ENCODE data around the gene STK11IP. TPM values are rescaled to one million over a fixed set of nuclear protein-coding genes. Genes with fewer than 3 reads are reported as not detected.

The STK11IP gene
- total and polyA plus RNA-seq, 10 of the 15 experiments (the other 5 are each of a cell fraction or from before 2014, with no cell fraction given): 0.42 to 24.0 (median 11.4) TPM

DNA sequence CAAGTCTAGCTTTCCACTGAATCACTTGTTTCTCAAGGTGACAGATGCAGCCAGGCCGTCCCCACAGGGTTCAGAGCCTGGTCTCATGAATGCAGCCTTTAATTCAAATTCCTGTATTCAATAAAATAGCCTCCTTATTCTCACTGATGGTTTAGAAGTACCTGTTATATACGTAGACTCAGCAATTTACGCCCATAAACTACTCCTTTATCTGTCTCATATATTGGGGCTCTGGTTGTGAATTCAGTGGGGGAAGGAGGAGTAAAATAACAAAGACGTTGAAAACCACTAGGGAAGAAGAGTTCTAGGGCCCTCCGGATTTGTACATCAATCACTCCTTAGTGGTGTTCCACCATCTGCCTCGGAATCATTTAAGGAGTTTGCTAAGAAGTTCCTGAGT lies 28.0 kb upstream of the STK11IP start (continued):
- TF ChIP-seq, protein P1, sequence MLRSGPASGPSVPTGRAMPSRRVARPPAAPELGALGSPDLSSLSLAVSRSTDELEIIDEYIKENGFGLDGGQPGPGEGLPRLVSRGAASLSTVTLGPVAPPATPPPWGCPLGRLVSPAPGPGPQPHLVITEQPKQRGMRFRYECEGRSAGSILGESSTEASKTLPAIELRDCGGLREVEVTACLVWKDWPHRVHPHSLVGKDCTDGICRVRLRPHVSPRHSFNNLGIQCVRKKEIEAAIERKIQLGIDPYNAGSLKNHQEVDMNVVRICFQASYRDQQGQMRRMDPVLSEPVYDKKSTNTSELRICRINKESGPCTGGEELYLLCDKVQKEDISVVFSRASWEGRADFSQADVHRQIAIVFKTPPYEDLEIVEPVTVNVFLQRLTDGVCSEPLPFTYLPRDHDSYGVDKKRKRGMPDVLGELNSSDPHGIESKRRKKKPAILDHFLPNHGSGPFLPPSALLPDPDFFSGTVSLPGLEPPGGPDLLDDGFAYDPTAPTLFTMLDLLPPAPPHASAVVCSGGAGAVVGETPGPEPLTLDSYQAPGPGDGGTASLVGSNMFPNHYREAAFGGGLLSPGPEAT (IDR thresholded peaks at IDR 0.05; ENCODE audit: low read depth): no peak
- no peak for TF ChIP-seq STAT1 (conservative IDR thresholded peaks at IDR 0.05)
- no peak for TF ChIP-seq CEBPZ (IDR thresholded peaks at IDR 0.05; ENCODE audit: low read depth, low read length)

DNA sequence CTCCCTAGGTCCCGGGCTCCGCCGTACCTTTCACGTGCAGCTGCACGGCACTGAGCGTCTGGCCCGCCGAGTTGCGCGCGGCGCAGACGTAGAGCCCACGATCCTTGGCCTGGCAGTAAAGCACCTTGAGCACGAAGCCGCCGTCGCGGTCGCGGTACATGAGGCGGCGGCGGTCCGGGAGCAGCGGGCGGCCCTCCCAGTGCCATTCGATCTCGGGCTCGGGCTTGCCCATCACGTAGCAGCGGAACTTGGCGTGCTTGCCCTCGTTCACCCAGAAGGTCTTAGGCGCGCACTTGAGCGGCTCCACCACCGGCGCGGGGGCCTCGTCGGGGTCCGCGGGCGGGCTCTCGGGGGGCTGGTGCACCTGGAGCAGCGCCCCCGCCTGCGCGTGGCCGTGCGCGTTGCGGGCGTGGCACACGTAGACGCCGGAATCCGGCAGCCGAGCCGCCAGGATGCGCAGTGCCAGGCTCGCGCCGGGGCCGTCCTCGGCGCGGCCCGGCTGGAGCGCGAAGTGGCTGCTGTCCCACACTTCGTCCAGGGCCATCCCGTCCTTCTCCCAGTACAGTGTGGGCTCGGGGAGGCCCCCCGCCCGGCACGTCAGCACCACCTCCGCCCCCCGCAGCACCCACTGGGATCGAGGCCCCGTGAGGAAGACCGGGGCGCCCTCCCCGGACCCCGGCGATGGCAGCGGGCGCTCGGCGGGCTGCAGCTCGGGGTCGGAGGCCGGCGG lies 27.3 kb upstream of the STK11IP start:
- no peak for TF ChIP-seq POU2F2 (IDR thresholded peaks at IDR 0.05; ENCODE audit: borderline replicate concordance, low read depth, low read length)
- no peak for TF ChIP-seq CHD1 (IDR thresholded peaks at IDR 0.05; ENCODE audit: low read depth, low read length)
- no peak for TF ChIP-seq SP1 (IDR thresholded peaks at IDR 0.05; ENCODE audit: low read depth, low read length)
- no peak for TF ChIP-seq PML (IDR thresholded peaks at IDR 0.05; ENCODE audit: low read length)
- TF ChIP-seq PAX8 (IDR thresholded peaks at IDR 0.05): no peak
- TF ChIP-seq SIN3A (IDR thresholded peaks at IDR 0.05; ENCODE audit: low read depth, low read length): no peak
- TF ChIP-seq CREB1 (IDR thresholded peaks at IDR 0.05; ENCODE audit: low read depth): no peak
- Histone ChIP-seq H3K27ac (ENCODE audit: control insufficient read depth, insufficient read depth) (no peak overlapping the region), H3K36me3 (ENCODE audit: control insufficient read depth in 2 of 2, insufficient read depth in 2 of 2, low read length in 1 of 2) (no peaks in the 10 kb centered on the region), H3K4me2 (ENCODE audit: control insufficient read depth, insufficient read depth) (no peak overlapping the region), H3K9me3 (replicated peaks; ENCODE audit: control insufficient read depth, insufficient read depth, low read length) (no peaks in the 10 kb centered on the region), H4K20me1 (ENCODE audit: control insufficient read depth, insufficient read depth) (no peaks in the 10 kb centered on the region), H3K9ac (ENCODE audit: control insufficient read depth, insufficient read depth, low read length) (no peak overlapping the region), H3K4me1 (ENCODE audit: control insufficient read depth, insufficient read depth, low read length) (no peaks in the 10 kb centered on the region), H3K4me3 (no peak overlapping the region), H3K27me3 (replicated peaks in 1 of 2; ENCODE audit: control insufficient read depth in 2 of 2, insufficient read depth in 2 of 2, low read length in 1 of 2) (peaks cover 2 to 5% of the 10 kb centered on the region in 2 experiments; a peak in 3 of 4 replicates), H3K79me2 (ENCODE audit: control insufficient read depth, insufficient read depth, low read length) (no peaks in the 10 kb centered on the region), H2AFZ (ENCODE audit: control insufficient read depth, low read depth, low read length) (no peak overlapping the region)
- intact Hi-C loops (cut with micrococcal nuclease; ENCODE audit: unreplicated experiment): no loop called here
- in situ Hi-C loops (cut with MboI): no loop called here
- DNase-seq (ENCODE audit: low read depth, low spot score) (no peak), ATAC-seq (no peak), FAIRE-seq (no peak)
- ChIA-PET RAD21 (ENCODE audit: unreplicated experiment) (no interaction called here), SMC1A (ENCODE audit: uncharacterized antibody, unreplicated experiment) (no interaction called here), CTCF (no interaction called here), POLR2A (no interaction called here)
- BruUV-seq (replicated peaks): no TSS peak
- WGBS (ENCODE audit: insufficient coverage, insufficient replicate concordance, low lambda C conversion rate, missing lambda C conversion rate): 60% methylated on average over 78 of the region's 95 CpGs
